Peyer's patch (tissue), 4 donors: ENCODE measurements around the gene ACADVL.

Experiments used
- CTCF ChIP-seq, 6 experiments: fragments of 450-650 bp in 4 of 6; fragments of 200-600 bp in 2 of 6; sonication (generic) in 1 of 6; IDR thresholded peaks; one replicate each; pipeline ENCODE4 v1.5.1; 2017 to 2019; ENCODE audit warnings: antibody characterized with exemption in 6 of 6, mild to moderate bottlenecking in 3 of 6, moderate library complexity in 1 of 6
- POLR2A ChIP-seq, 2 donors: fragments of 450-650 bp; IDR thresholded peaks; one replicate each; pipeline ENCODE4 v1.5.1; 2017; ENCODE audit warnings: antibody characterized with exemption in 2 of 2, mild to moderate bottlenecking in 2 of 2, moderate library complexity in 2 of 2

- TF ChIP-seq CTCF (IDR thresholded peaks at IDR 0.05) (no peak), POLR2A (IDR thresholded peaks at IDR 0.05) (no peak)
Measured at GRCh38 chr17:7224110-7224509, 4.4 kb downstream of the ACADVL start.
